Left lung (tissue), 10 donors: ENCODE measurements around the gene ADGRG2. TPM values are rescaled to one million over a fixed set of nuclear protein-coding genes. Genes with fewer than 3 reads are reported as not detected.
A peak's percentile ranks its signal among the peaks of the same experiment; 100 is the strongest.

ENCODE experiments used
- ATAC-seq: fragments of 200-7000 bp; cut with Tn5 transposase; one replicate; pipeline ENCODE4 v1.9.1; 2020; ENCODE audit warnings: moderate library complexity
- DNase-seq, 4 donors: peaks; one replicate each; pipeline ENCODE4 v3.0.0-alpha.2; 2013 to 2020
- H3K27ac ChIP-seq, 2 donors: fragments of 200-600 bp; sonication (generic) in 1 of 2; one replicate each; pipeline versions ENCODE4 v1.5.0 to v1.8.0; 2020 to 2021
- H3K27me3 ChIP-seq, 2 donors: fragments of 200-600 bp; sonication (generic) in 1 of 2; one replicate each; pipeline versions ENCODE4 v1.5.0 to v1.8.0; 2020 to 2021
- H3K36me3 ChIP-seq, 2 donors: fragments of 200-600 bp; sonication (generic) in 1 of 2; one replicate each; pipeline versions ENCODE4 v1.5.0 to v1.8.0; 2020 to 2021
- H3K4me1 ChIP-seq, 2 donors: fragments of 200-600 bp; one replicate each; pipeline ENCODE4 v1.8.0; 2021
- H3K4me3 ChIP-seq, 2 donors: fragments of 200-600 bp; sonication (generic) in 1 of 2; one replicate each; pipeline versions ENCODE4 v1.5.0 to v1.8.0; 2020 to 2021; ENCODE audit warnings: mild to moderate bottlenecking in 1 of 2
- H3K9me3 ChIP-seq, 2 donors: fragments of 200-600 bp; sonication (generic) in 1 of 2; one replicate each; pipeline versions ENCODE4 v1.5.0 to v1.8.0; 2020 to 2021
- intact Hi-C, 2 donors: fragments of 100-400 bp; cut with DNase I; formaldehyde crosslinking; loops; one replicate each; pipeline versions ENCODE4 v1.11.2 to v1.14.2; 2022
- polyA plus RNA-seq, 6 donors: library from polyadenylated mRNA; unstranded; fragments of 120-200 nt; gene quantifications; one replicate each; pipeline ENCODE4 v1.2.1, GENCODE V29; 2013; ENCODE audit not compliant: insufficient read length in 6 of 6
- total RNA-seq, 2 donors: library from RNA; stranded (reverse); fragmentation: NEBNext Ultra II Directional; extraction: Animal tissue kit (Norgen Biotek cat#: 25700); gene quantifications; one replicate each; pipeline ENCODE4 v1.2.1, GENCODE V29; 2021
- TF ChIP-seq, protein P1 (sequence below), 2 donors: fragments of 200-600 bp; sonication (generic) in 1 of 2; IDR thresholded peaks; one replicate each; pipeline versions ENCODE4 v1.5.0 to v1.8.0; 2021; ENCODE audit warnings: antibody characterized with exemption in 2 of 2
- donor health status: DM: no; HTN: yes; CAD: no.
- donor health status: DM: no; HTN: no; CAD: no.

Gene ADGRG2
- total and polyA plus RNA-seq, 8 donors = 2.2 to 4.8 (median 2.7) TPM

GRCh38 chrX:18970465-18970864 is 151.8 kb downstream of the ADGRG2 start:
- intact Hi-C loops = no loop called here
- TF ChIP-seq, protein P1, sequence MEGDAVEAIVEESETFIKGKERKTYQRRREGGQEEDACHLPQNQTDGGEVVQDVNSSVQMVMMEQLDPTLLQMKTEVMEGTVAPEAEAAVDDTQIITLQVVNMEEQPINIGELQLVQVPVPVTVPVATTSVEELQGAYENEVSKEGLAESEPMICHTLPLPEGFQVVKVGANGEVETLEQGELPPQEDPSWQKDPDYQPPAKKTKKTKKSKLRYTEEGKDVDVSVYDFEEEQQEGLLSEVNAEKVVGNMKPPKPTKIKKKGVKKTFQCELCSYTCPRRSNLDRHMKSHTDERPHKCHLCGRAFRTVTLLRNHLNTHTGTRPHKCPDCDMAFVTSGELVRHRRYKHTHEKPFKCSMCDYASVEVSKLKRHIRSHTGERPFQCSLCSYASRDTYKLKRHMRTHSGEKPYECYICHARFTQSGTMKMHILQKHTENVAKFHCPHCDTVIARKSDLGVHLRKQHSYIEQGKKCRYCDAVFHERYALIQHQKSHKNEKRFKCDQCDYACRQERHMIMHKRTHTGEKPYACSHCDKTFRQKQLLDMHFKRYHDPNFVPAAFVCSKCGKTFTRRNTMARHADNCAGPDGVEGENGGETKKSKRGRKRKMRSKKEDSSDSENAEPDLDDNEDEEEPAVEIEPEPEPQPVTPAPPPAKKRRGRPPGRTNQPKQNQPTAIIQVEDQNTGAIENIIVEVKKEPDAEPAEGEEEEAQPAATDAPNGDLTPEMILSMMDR (IDR thresholded peaks at IDR 0.05) = no peak
- no peak for ATAC-seq
- Histone ChIP-seq H3K4me3 (no peak overlapping the region), H3K27me3 (no peaks in the 10 kb centered on the region), H3K27ac (no peak overlapping the region), H3K9me3 (no peaks in the 10 kb centered on the region), H3K4me1 (no peaks in the 10 kb centered on the region), H3K36me3 (no peaks in the 10 kb centered on the region)
- no peak for DNase-seq

DNA sequence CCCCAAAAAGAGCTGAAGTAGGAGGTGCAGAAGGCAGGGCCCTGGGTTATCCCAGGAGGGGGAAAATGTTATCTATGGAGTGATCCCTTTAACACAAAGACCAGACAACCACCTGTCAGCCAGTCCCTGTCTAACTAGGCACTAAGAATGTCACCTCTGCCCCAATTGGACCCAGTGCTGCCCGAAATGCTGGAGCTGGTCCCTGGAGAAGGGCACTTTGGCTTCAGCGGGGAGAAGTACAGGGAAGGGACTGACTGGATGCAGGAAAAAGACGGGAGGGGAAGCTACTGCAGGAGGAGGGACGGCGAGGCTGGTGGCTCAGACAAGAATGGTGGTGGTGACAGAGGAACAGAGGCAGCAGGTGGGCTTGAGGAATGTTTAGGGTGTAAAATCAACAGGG is 155.6 kb downstream of the ADGRG2 start:
- H3K9me3 ChIP-seq = no peaks in the 10 kb centered on the region
- H3K4me1 ChIP-seq = no peaks in the 10 kb centered on the region
- TF ChIP-seq, protein P1 (IDR thresholded peaks at IDR 0.05) = no peak
- H3K36me3 ChIP-seq = no peaks in the 10 kb centered on the region
- intact Hi-C loops = no loop called here
- H3K4me3 ChIP-seq = no peak overlapping the region
- H3K27me3 ChIP-seq = no peaks in the 10 kb centered on the region
- ATAC-seq = no peak
- no peak for DNase-seq
- no peak overlapping the region for H3K27ac ChIP-seq

GRCh38 chrX:18964901-18965300 is 157.4 kb downstream of the ADGRG2 start:
- TF ChIP-seq, protein P1 (IDR thresholded peaks at IDR 0.05) = no peak
- Histone ChIP-seq H3K9me3 (no peaks in the 10 kb centered on the region), H3K36me3 (no peaks in the 10 kb centered on the region), H3K4me3 (no peak overlapping the region), H3K4me1 (no peaks in the 10 kb centered on the region), H3K27ac (no peak overlapping the region), H3K27me3 (no peaks in the 10 kb centered on the region)
- intact Hi-C loops = no loop called here
- ATAC-seq (no peak), DNase-seq (no peak)

- ATAC-seq (no peak), DNase-seq (no peak)
- no peaks in the 10 kb centered on the region for H3K9me3 ChIP-seq
- TF ChIP-seq, protein P1 (IDR thresholded peaks at IDR 0.05) = no peak
- intact Hi-C loops = no loop called here
- H3K4me3 ChIP-seq = no peak overlapping the region
- H3K27me3 ChIP-seq = no peaks in the 10 kb centered on the region
- H3K36me3 ChIP-seq = no peaks in the 10 kb centered on the region
- no peaks in the 10 kb centered on the region for H3K4me1 ChIP-seq
- no peak overlapping the region for H3K27ac ChIP-seq
Observed at GRCh38 chrX:18964026-18964425, 158.2 kb downstream of the ADGRG2 start.

- TF ChIP-seq, protein P1 (IDR thresholded peaks at IDR 0.05) = no peak
- Histone ChIP-seq H3K27ac (peak overlapping the region in 1 of 2 donors; percentile 61), H3K4me1 (no peaks in the 10 kb centered on the region), H3K9me3 (no peaks in the 10 kb centered on the region), H3K4me3 (no peak overlapping the region), H3K36me3 (no peaks in the 10 kb centered on the region), H3K27me3 (no peaks in the 10 kb centered on the region)
- no peak for DNase-seq
- no peak for ATAC-seq
- intact Hi-C loops = no loop called here
Observed at GRCh38 chrX:18962329-18962728, 159.9 kb downstream of the ADGRG2 start.
